GM10266 (cell line): ENCODE measurements around the gene CREG1.

Experiments used
- DNase-seq: peaks from one replicate; pipeline ENCODE4 v3.0.0; 2012; ENCODE audit errors: extremely low spot score
- CTCF ChIP-seq: IDR thresholded peaks from 2 replicates; pipeline ENCODE4 v1.5.1; 2012; ENCODE audit warnings: mild to moderate bottlenecking, low read depth; ENCODE audit not compliant: control insufficient read depth, insufficient read depth; ENCODE audit errors: missing control alignments

Gene CREG1

GRCh38 chr1:167520711-167521206, 32.8 kb downstream of the CREG1 start:
- no peak for TF ChIP-seq CTCF
- no peak for DNase-seq

GRCh38 chr1:167518331-167518700, 35.2 kb downstream of the CREG1 start, which contains the start of gene CD247:
Gene CD247, minus strand, starts transcription at chr1:167518529. Its CDS starts 64 bp downstream, at chr1:167518465.
- TF ChIP-seq CTCF: no peak
- no peak for DNase-seq

- TF ChIP-seq CTCF: no peak
- DNase-seq: no peak
Measured at GRCh38 chr1:167517535-167518330, 35.8 kb downstream of the CREG1 start.

- DNase-seq: no peak
- no peak for TF ChIP-seq CTCF
Measured at GRCh38 chr1:167516404-167517388, 36.9 kb downstream of the CREG1 start.

- DNase-seq: no peak
- no peak for TF ChIP-seq CTCF
Measured at GRCh38 chr1:167515893-167516321, 37.7 kb downstream of the CREG1 start.

GRCh38 chr1:167515461-167515860, 38.1 kb downstream of the CREG1 start:
- TF ChIP-seq CTCF: no peak
- no peak for DNase-seq
